ENCODE results near the gene ADGRF1. TPM values are rescaled to one million over a fixed set of nuclear protein-coding genes. Genes with fewer than 3 reads are reported as not detected.

ADGRF1 gene
- total RNA-seq, result not detected in 2 replicates

GRCh38 chr6:47042275-47042791 is at the start of gene ADGRF1:
ADGRF1 (minus strand) TSS chr6:47042332; CDS start chr6:47029061, 13,271 bp downstream.

Other genes with a start within 250 kb of the ADGRF1 start
- not detected in 2 replicates for gene MEP1A, start 248.9 kb downstream of the ADGRF1 start, total RNA-seq
- gene ADGRF5, start 120.4 kb downstream of the ADGRF1 start, total RNA-seq, result 209 and 276 TPM in 2 replicates